Ammon's horn (tissue), 1 donor: ENCODE results near the gene PRCD.
"Not testable (repeated sequence)": the region's sequence is repeated elsewhere in the genome, so short reads cannot be mapped to it uniquely, and the experiment has no call there.

Experiments
- DNase-seq: peaks from one replicate; pipeline ENCODE4 v3.0.0-alpha.2; 2016; ENCODE audit warnings: low spot score

The PRCD gene

GRCh38 chr17:76504117-76504516 is 35.7 kb upstream of the PRCD start:
- DNase-seq: no peak

- peak; percentile 79 for DNase-seq
Observed at GRCh38 chr17:76506408-76507345, 33.2 kb upstream of the PRCD start.

- DNase-seq: not testable (repeated sequence)
Observed at GRCh38 chr17:76508472-76509063, 31.3 kb upstream of the PRCD start.

- no peak for DNase-seq
Observed at GRCh38 chr17:76510831-76511244, 29.0 kb upstream of the PRCD start.

- no peak for DNase-seq
Observed at GRCh38 chr17:76511668-76512365, 28.0 kb upstream of the PRCD start.

- no peak for DNase-seq
Observed at GRCh38 chr17:76512366-76513305, 27.2 kb upstream of the PRCD start.

GRCh38 chr17:76513306-76513692 is 26.5 kb upstream of the PRCD start:
- DNase-seq: no peak

GRCh38 chr17:76514355-76514754 is 25.5 kb upstream of the PRCD start:
- not testable (repeated sequence) for DNase-seq

- DNase-seq: peak; percentile 62
Observed at GRCh38 chr17:76515274-76515949, 24.4 kb upstream of the PRCD start.

- no peak for DNase-seq
Observed at GRCh38 chr17:76517638-76518038, 22.2 kb upstream of the PRCD start.

GRCh38 chr17:76519048-76519966 is 20.5 kb upstream of the PRCD start:
- DNase-seq: no peak

GRCh38 chr17:76521262-76521661 is 18.6 kb upstream of the PRCD start:
- no peak for DNase-seq

GRCh38 chr17:76521683-76522082 is 18.2 kb upstream of the PRCD start:
- DNase-seq: not testable (repeated sequence)

GRCh38 chr17:76523084-76524037 is 16.5 kb upstream of the PRCD start:
- peak; percentile 72 for DNase-seq

- no peak for DNase-seq
Observed at GRCh38 chr17:76524598-76525512, 15.0 kb upstream of the PRCD start.

GRCh38 chr17:76525513-76525833 is 14.4 kb upstream of the PRCD start:
- not testable (repeated sequence) for DNase-seq

- DNase-seq: not testable (repeated sequence)
Observed at GRCh38 chr17:76527016-76527415, 12.8 kb upstream of the PRCD start.
